RPMI8226 (cell line): Measurements from ENCODE around the gene CCL5.

Experiments used
- DNase-seq: peaks from one replicate; pipeline ENCODE4 v3.0.0-alpha.2; 2015

CCL5 gene

GRCh38 chr17:35866341-35866950 lies 13.7 kb downstream of the CCL5 start:
- DNase-seq, result no peak

DNA sequence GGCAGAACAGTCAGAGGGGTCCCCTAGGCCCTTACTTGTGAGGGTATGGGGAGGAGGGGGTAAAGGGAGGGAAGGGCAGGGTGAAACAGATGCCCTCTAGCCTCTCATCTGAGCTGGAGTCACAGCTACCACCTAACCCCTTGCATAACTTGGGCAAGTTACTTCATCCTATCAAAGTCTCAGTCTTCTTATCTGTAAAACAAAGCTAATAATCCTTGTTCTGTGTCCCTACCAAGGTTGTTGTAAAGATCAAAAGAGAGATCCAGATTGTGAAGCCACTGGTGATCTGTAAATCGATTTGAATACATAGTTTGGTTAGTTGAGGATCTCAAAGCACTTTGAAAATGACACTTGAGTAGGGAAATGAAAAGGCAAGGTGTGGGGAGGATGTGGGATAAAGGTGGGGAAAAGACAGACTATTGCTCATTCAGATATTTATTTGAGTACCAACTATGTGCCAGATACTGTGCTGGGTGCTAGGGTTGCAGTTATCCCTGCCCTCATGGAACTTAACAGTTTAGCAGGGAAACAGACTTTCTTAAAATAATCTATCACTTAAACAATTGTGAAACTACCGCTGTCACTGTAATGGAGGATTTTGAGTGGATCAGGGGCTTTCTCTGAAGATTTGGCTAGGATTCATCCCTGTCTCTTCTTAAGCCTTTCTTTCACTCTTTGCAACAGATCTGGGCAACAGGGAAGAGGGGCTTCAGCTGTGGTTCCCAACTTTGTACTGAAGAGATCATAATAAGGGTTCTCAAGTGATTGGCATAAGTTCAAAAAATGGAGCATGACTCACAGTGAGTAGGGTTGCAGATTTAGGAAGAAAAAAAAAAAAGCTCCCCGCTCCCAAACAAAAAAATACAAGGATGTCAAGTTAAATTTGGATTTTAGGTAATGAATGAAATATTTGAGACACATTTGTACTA lies 14.5 kb downstream of the CCL5 start:
- no peak for DNase-seq

DNA sequence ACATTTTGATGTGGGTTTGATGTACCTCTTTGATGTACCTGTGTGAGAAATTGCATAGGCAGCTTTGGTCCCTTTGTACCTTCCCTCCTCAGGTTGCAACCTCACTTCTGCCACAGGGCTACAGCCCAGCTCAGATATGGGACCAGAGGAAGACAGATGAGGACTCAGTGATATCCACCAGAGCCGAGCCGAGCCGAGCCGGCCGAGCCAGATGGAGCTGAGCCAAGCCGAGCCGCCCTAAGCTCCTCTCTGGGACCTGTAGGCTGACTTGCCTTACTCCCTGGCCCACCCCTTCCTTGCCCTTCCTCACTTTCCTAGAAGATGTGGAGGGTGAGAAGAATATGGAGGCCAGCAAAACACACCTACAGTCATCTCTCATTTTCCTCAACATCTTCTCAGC lies 15.3 kb downstream of the CCL5 start:
- DNase-seq, result no peak

DNA sequence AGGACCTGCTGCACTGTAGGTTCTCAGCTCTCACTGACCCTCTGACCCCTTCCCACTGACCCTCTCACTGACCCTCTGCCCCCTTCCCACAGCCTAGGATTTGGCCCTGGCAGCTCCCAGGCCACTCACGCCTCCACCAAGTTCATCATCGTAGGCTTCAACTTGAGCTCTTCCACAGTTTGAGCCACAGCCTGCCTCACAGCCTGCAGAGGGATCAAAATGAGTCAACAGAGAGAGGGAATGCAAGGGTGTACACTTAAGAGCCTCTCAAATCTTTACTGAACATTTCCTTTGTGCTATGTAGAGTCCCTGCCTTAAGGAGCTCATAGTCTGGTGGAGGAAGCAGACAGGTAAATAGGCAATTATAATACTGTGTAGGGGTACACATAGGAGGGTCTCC lies 23.6 kb downstream of the CCL5 start:
- DNase-seq, result no peak

GRCh38 chr17:35855965-35856364 lies 24.2 kb downstream of the CCL5 start:
- DNase-seq, result no peak

- peak; percentile 69 for DNase-seq
Observed at GRCh38 chr17:35849469-35850348, 30.5 kb downstream of the CCL5 start.

GRCh38 chr17:35847633-35848373 lies 32.4 kb downstream of the CCL5 start:
- DNase-seq, result no peak

GRCh38 chr17:35847006-35847405 lies 33.2 kb downstream of the CCL5 start:
- no peak for DNase-seq

DNA sequence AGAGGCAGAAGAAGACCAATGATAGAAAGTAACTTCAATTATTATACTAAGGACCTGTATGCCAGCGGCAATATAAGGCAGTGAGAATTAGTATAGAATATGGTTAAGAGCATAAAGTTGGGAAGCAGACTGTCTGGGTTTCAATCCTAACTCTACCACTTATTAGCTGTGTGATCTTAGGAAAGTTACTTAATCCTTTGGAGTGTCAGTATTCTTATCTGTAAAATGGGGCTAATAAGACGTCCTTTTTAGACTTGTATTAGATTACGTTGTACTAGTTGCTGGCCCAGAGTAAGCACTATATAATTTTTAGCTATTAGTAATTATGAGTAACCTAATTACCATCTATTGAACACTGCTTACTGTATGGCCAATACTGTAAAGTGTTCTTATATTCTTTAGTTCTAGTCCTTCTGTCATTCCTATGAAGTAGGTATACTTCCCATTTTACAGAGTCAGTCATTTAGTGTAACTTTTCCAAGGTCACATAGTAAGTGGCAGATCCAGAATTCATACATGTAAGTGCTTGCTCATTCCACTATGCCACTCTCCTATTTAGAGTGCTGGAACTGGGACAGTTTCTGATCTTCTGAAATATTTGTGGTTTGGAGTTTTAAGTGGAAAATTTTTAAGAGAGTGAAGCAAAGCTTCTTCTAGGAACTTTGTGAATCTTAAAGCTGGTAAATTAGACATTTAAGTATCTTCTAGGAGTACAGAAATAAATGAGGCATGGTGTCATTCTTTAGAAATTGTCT lies 33.9 kb downstream of the CCL5 start:
- no peak for DNase-seq

GRCh38 chr17:35844547-35844946 lies 35.6 kb downstream of the CCL5 start:
- DNase-seq, result no peak

GRCh38 chr17:35843698-35844097 lies 36.5 kb downstream of the CCL5 start:
- no peak for DNase-seq

- no peak for DNase-seq
Observed at GRCh38 chr17:35842239-35842638, 37.9 kb downstream of the CCL5 start.

DNA sequence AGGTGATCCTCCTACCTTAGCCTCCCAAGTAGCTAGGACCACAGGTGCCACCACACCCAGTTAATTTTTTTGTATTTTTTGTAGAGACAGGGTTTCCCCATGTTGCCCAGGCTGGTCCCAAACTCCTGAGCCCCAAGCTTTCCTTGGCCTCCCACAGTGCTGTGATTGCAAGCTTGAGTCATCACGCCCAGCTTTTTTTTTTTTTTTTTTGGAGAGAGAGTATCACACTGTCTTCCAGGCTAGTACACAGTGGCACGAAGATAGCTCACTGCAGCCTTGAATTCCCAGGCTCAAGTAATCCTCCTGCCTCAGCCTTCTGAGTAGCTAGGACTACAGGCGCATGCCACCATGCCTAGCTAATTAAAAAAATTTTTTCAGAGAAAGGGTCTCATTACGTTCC lies 38.7 kb downstream of the CCL5 start:
- DNase-seq, result no peak

- no peak for DNase-seq
Observed at GRCh38 chr17:35841101-35841500, 39.1 kb downstream of the CCL5 start.

DNA sequence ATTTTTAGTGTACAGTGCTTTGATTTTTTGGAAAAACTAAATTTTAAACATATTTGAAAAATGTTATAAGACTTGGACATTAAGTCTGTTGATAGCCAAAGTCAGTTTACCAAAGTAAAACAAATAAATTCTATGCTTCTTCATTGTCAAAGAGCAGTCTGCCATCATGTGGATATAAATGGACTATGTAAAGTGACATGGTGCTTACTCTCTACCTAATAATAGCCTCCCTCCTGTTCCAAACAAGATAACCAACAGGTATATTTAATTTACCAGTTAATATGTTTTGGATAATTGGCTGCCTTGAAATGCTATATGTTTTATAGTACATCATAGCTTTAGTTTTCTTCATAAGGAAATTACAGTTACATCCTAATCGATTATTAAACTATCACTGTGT lies 55.0 kb downstream of the CCL5 start:
- no peak for DNase-seq
